GM21360 (cell line): ENCODE data around the gene DGKB.

Experiments
- ATAC-seq: cut with Tn5 transposase; IDR thresholded peaks from one replicate; pipeline ENCODE4 v1.9.1; 2021; ENCODE audit warnings: mild to moderate bottlenecking, moderate library complexity; ENCODE audit not compliant: unreplicated experiment

DGKB gene

DNA sequence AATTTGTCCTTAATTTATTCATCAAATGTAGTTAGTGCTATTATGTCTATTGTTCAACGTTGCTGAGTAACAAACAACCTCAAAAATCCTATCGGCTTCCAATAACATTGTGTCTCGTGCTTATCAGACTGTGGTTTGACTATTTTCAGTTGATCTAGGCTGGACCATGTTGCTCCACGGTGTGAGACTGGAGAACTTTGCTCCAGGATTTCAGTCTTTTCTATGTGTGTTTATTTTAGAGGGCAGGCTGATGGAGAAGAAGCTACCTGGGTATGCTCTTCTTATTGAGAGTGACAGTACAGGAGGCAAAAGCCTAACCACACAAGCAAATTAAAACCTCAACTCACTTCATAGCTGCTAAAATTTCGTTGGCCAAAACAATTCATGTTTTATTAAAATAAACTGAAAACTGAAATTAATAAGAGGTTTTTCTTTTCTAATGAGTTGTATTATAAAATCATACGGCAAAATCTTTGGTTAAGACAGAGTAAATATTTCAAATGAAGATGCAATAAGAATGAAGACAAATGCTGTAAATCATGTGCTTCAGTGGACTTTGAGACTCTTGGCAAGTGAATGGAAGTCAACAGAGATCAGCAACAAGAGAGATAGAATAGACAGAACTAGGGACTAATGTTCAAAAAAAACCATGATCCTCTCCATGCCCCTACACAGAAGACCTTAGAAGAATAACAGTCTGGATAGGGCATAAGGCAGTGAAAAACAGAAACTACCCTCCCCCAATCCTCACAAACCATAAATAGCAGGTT lies 495.1 kb downstream of the DGKB start:
- no peak for ATAC-seq

DNA sequence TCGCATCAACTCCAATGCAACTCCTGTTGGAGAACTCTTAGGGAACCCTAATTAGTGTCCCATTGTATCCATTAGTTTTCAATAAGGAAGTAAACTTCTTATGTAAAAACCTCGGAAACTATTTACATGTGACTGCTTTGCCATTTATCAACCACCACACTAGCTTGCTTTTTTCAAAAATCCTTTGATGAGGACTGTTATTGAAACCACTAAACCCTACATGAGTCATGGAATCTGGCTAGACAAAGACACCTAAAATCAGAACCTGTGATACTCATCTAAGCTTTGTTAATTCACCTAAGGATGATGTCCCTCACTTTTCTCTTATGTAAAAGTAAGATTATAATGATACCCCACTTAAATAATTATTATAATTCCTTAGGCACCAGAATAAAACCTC lies 499.0 kb downstream of the DGKB start:
- no peak for ATAC-seq

- ATAC-seq = no peak
Observed at GRCh38 chr7:14400271-14400670, 502.3 kb downstream of the DGKB start.

DNA sequence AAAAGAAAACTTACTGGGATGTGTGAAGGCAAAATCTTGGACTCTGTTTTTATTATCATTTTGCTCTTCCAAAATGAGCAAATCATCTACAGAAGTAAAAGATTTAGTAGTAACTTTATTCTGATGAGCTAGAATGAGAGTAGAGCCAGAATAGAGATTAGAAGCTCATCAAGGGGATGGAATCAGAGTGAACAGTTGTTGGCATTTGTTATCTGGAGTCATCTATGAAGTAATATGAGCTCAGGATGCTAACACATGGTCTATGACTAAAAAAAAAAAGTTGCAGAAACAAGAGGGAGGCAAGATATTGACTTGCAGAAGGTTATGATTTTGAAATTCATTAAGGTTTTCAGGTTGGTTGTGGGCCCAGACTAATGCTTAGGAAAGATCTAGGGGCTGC lies 504.0 kb downstream of the DGKB start:
- no peak for ATAC-seq

DNA sequence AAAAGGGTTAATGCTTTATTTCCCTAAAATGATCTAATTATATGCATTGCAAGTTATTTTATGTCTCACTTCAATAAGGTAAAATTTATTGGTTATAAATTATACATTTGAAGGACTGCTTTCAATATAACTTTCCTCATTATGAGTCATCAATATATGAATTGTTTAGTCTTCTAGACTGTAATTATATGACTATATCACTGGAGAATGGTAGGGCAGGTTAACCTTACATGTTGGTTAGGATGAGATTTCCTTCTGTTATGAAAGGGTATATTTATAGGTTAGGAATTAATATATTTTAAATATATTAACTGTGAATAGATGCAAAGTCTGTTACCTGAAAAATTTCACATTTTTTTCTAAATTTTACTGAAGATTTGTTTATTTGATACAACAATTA lies 506.7 kb downstream of the DGKB start:
- no peak for ATAC-seq

GRCh38 chr7:14394786-14395185 lies 507.8 kb downstream of the DGKB start:
- ATAC-seq = no peak

GRCh38 chr7:14389595-14389994 lies 513.0 kb downstream of the DGKB start:
- ATAC-seq = no peak

- no peak for ATAC-seq
Observed at GRCh38 chr7:14389181-14389591, 513.4 kb downstream of the DGKB start.

GRCh38 chr7:14385074-14385473 lies 517.5 kb downstream of the DGKB start:
- ATAC-seq = no peak

DNA sequence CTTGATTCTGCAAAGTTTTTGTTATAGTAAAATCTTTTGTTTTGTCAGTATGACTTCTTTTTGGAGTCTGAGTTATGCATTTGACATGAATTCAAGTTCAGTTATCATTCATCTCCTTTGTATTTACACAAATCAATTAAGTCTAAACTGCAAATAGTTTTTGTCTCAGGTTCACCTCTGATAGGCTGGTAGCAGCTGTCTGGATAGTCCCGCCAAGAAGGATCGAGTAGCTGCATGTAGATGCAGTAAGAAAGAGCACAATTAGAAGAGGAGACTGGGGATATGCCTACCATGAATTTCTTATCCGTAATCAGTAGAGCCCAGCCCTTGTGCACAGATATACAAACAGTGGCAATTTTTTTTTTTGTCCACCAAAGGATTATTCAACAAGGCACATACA lies 520.6 kb downstream of the DGKB start:
- no peak for ATAC-seq

DNA sequence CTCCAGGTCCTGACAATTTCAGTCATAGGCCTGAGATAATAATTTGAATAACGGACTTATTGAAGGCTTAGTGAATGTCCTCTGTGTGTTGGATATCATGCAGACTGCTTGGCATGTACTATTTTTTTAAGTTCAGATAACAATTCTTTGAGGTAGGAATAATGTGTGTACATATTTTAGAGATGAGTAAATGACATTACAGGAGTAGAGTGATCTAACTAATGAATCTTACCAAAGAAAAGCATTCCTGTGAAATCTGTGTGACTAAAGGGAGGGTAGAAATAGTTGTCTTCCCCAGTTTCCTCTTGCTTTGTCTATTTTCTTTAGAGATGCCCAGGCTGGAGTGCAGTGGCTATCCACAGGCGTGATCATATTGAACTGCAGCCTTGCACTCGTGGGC lies 521.2 kb downstream of the DGKB start:
- ATAC-seq = no peak

DNA sequence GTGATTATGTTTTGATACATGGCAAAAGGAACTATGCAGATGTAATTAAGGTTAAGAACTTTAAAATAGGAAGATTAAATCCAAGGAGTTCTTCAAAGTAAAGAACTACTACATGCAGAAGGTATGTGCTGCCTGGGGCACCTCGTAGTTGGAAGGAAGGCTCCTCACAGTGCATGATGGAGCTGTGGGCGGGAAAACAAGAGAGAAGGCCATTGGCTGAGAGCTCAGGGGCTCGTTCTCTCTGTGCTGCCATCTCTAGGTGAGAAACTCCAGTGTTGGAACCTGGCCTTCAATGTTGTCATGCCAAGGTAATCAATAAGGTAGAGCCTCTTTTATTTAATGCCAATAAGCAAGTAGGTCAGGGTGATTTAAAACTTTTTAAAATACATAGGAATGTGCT lies 521.7 kb downstream of the DGKB start:
- ATAC-seq = no peak

- no peak for ATAC-seq
Observed at GRCh38 chr7:14377646-14378266, 524.8 kb downstream of the DGKB start.

DNA sequence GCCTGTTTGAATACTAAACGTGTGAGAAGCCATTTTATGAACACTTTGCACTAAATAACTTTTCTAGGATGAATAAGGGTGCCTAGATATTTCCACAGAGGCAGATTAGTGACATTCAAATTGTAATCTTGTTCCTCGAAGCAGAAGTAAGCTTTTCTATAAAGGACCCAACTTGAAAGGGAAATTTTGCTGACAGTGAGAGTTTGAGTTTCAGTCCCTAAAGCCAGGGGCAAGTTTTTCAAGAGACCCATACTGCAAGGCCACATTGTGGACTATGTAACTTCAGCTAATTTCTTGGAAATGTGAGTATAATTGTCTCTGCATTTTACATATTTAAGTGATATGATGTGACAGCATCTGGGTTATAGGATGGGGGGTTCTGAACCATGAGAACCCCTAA lies 525.8 kb downstream of the DGKB start:
- ATAC-seq = no peak

- no peak for ATAC-seq
Observed at GRCh38 chr7:14375998-14376397, 526.6 kb downstream of the DGKB start.

DNA sequence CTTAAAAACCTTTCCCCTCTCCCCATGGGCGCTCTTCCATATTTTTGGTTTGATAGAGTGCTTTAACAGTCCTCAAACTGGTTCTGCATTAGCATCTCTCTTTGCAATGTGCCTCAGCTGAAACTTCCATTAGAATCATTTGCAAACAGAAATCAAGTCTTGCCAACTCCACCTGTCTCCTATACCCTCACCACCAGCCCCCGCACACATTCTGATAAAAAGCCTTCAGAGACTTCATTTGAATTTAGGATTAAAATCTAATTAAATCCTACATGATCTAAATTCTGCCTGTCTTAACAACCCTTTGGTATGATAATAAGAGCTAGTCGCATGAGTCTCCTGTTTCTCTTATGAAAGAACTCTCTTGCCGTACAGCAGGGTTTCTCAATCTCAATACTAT lies 528.2 kb downstream of the DGKB start:
- no peak for ATAC-seq

DNA sequence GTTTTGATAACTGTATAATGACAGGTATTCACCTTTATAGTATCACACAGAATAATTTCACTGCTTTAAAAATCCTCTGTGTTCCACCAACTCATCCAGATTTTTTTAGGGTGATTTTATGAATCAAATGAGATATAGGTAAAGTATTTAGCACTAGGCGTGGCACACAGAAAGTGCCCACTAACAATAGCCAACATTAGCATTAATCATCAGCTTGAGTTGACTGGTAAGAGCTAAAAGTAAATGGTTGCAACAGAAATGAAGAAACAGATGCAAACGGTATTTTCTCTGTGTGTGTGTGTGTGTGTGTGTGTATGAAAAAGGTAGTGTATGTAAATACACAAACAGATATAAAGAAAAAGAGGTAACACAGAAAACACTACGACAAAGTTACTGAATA lies 534.3 kb downstream of the DGKB start:
- ATAC-seq = no peak

DNA sequence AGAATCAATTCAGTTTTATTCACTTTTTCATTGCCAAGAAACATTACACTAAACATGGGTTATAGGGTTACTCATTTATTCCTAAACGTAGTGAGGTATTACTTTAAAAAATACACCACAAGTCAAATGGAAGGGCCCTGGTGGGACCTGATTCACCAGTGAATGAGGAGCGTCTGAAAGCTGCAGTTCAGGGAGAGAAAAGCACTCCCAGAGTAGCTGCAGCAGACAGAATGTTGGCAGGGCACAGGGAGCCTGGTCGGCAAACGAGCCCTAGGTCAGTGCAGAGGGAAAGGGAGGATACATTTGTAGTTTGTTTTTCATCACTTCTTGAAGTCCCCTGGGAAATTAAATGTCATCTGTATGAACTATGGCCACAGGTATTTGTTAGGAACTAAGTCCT lies 551.4 kb downstream of the DGKB start:
- no peak for ATAC-seq

GRCh38 chr7:14341200-14341775 lies 561.3 kb downstream of the DGKB start:
- no peak for ATAC-seq

DNA sequence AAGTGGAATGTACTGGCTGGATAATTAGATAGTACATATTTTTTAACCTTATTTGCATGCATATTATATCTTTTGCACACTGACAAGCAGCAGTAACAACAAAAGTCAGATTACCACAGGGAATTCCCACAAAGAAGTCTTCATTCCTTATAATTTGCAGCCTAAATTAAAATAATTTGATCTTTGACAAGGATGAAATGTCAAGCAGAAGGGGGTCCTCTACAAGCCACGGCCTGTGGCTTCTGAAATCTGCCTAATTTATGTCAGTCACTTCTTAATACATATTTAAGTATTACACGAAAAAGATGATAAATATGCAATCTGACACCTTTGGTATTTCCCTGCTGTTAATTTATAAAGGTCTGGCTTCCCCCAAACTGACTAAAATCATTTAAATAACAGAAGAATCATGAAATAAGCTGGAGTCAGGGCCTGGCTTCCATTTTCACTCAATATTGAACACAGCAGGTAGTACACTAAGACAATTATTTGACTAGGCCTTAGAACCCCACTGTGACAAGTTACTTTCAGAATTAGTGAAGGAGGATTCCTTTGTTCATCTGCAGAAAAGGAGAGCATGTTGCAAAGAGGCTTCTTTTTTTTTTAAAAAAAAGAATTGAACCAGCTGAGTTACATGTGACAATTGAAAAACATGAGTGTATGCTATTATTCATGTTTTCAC lies 562.0 kb downstream of the DGKB start:
- no peak for ATAC-seq

DNA sequence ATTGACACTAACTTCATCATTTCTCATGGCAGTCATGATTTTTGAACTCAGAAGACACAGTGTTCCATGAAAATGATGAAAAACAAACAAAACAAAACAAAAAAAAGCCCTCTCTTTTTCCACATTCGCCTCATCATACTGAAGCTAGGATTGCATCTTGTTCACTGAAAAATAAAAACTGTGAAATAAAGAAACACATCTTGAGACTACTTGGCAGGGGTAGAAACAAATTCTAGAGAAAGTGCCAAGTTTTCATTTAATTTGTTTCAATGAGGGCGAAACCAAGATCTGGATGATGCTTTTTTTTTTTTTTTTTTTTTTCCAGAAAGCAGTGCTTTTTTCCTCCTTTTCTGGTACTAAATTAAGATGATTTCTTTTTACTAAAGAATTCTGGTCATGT lies 562.7 kb downstream of the DGKB start:
- no peak for ATAC-seq

DNA sequence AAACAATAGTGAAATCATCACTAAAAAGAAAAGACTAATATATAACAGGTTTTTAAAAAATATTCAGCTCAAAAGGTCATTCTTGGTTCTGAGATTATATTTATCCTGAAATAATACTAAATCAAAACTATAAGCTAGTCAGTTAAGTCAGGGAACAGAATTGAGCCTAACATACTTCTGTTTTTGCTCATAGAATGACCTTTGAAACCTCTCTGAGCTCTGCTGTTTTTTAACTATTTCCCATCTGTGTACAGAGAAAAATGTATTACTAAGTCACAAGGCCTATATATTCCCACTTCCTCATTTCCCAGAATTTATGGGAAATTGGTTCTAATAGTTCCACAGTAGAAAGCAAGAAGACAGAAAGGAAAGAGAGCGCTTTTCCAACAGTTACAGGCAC lies 566.3 kb downstream of the DGKB start:
- ATAC-seq = no peak
